NCI-H748 treated with DMSO at 0.1 percent for 48 hours (cell line): Measurements from ENCODE around the gene C13orf42.
"Not testable (repeated sequence)": the region's sequence is repeated elsewhere in the genome, so short reads cannot be mapped to it uniquely, and the experiment has no call there.

Experiments
- DNase-seq: peaks from one replicate; lab custom pipeline; 2025; lab: John Stamatoyannopoulos, UW

C13orf42 gene

DNA sequence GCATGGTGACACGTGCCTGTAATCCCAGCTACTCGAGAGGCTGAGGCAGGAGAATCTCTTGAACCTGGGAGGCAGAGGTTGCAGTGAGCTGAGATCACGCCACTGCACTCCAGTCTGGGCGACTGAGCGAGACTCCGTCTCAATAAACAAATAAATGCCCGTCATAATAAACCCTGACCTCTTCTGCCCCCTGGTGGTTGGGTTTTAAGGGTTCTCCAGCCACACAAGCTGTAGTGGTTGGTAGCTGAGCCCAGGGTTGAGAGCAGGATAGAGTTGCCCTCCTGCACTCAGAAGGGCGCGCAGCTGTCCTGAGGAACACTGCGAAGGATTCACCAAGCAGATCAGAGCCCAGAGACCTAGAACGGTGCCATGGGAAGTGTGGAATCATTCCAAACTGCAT is 9.8 kb upstream of the C13orf42 start:
- not testable (repeated sequence) for DNase-seq

DNA sequence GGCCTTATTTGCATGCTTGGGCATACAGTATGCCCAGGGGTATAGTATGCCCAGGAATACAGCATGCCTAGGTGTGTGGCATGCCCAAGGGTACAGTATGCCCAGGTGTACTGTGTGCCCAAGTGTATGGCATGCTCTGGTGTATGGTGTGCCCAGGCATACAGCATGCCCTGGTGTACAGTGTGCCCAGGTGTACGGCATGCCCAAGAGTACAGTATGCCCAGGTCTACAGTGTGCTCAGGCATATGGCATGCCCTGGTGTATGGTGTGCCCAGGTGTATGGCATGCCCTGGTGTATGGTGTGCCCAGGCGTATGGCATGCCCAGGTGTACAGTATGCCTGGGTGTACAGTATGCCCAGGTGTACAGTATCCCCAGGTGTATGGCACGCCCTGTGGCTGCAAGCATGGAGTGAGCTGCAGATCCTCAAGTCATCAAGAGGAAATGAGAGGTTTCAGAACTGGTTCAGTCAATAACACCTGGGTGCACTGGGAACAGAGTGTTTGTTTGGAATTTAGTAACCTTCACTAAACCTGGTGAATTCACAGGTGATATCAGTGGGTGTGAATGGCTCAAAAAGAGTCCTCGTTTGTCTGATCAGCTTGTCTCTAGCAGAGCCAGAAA is 7.8 kb upstream of the C13orf42 start:
- no peak for DNase-seq

DNA sequence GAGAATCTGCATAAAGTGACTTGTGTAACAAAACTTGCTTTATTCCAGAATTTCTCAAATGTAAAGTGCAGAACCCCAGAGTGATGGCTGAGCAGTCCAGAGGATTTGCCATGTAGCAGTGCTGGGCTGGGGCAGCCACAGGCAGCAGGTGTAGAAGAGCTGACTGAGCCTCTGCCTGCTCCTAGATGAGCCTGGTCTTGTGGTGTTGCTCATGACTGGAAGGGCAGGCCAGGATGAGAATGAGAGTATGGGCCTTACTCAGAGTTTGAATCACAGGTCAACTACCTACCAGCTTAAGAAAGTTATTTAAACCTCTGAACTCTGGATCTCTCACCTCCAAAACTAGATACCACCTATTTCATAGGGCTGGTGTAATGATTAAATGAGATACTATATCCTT is 2.9 kb upstream of the C13orf42 start:
- no peak for DNase-seq

DNA sequence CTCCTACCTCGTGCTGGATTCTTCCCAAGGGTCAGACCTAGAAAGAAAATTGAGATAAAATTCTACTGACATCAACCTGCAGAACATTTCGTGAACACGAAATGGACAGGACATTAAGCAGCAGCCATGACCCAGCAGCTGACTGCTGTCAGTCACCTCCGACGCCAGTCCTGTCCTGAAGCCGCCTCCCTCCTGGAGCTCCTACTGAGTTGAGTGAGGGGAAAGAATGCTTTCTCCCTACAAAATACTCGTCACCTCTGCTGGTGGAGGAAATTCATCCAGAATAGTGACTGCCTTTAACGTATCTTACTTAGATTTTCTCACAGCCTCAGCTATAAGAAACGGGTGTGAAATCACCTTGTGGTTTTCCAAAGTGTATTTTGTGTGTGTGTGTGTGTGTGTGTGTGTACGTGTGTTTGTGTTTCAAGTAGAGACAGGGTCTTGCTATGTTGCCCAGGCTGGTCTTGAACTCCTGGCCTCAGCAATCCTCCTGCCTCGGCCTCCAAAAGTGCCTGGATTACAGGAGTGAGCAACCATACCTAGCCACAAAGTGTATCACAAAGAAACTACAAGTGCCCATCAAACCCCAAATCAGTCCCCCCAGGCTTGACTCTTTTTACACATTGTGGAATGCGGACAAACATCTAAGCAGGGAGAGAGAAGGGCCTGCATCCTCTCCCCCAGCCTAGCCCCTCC is 2.3 kb upstream of the C13orf42 start:
- DNase-seq: no peak

DNA sequence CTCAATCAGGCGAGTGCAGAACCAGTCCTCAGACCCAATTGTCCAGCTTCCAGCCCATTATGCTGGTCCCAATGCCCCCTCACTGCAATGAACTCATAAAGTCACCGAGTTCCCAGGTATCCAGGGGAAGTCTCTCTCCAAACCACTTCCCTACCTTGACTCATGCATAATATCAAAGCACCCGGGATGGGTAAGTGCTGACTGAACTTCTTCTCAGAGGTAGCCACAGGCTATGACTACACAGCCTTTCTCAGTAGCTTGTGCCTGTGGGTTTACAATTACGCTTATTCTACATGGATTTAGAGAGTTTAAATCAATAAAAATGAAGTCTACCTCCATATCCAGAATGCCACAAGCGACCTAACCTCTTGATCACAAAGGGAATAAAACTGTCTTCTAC is 1.7 kb upstream of the C13orf42 start:
- DNase-seq: no peak

DNA sequence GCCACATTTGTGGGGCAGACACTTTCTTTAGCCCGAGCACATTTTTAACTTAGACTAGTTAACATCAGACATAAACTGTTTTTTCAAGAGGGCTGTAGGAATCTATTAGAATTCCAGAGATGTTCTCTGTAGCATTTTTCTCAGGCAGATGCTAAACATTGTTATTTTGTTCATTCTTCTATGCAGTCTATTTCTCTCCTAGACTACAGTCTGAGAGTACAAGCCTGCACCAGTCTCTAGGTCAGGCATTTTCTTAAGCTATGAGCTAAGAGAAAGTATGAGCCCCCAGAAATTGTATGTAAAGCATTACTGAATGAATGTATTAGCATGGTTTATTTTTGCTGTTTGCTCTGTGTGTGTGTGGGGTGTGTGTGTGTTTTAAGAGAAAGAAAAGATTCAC is 923 bp upstream of the C13orf42 start:
- no peak for DNase-seq

DNA sequence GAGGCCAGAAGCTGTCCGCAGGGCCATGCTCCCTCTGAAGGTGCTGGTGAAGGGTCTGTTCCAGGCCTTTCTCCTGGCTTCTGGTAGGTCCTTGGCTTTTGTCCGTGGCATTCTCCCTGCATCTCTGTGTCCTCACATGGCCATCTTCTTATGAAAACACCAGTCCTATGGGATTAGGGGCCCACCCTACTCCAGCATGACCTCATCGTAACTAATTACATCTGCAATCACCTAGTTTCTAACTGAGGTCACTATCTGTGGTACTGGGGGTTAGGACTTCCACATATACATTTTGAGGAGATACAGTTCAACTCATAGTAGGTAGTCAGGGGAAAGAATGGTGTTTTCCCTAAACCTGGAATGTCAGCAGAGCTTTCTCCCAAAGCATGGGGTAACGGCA is 3.1 kb downstream of the C13orf42 start:
- no peak for DNase-seq

DNA sequence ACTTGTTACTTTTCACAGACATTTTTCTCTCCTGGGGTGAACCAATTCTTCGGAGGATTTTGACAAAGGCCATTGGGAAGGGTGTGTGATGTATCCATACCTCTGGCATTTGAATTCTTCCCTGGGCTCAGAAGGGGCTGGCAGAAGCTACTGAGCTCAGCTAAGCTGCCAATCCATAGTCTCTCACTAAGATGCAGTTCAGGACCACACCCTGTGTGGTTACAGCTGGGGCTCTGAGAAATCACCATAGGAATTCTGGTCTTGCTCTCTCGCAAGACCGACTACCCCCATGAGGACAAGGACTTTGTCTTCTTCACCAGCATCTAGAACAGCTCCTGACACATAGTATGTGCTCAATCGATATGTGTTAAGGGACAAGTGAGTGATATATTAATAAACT is 6.0 kb downstream of the C13orf42 start:
- DNase-seq: no peak

DNA sequence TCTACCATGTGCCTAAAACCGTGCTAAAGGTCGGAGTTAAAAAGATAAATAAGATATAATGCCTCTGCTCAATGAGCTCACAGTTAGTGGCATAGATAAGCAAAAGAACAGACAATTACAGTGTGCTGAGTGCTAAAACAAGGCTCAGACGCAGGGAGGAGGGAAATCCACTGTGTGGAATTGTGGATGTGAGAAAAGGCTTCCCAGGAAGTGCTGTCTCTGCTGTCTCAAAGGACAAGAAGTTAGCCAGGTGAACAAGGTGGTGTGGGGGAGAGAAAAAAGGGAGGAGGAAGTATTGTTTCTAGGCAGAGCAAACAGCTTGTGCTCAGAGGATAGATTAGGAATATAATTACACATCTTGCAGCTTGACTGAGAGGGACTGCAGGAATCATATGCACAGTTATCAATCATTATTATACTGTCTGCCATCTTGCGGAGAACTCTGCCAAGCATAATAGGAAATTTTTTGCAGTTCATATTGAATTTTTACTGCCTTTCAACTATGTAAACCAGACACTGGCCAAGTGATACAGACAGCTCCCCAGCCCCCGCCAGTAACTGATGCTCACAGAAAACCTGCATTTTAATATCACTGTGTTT is 9.3 kb downstream of the C13orf42 start:
- no peak for DNase-seq

DNA sequence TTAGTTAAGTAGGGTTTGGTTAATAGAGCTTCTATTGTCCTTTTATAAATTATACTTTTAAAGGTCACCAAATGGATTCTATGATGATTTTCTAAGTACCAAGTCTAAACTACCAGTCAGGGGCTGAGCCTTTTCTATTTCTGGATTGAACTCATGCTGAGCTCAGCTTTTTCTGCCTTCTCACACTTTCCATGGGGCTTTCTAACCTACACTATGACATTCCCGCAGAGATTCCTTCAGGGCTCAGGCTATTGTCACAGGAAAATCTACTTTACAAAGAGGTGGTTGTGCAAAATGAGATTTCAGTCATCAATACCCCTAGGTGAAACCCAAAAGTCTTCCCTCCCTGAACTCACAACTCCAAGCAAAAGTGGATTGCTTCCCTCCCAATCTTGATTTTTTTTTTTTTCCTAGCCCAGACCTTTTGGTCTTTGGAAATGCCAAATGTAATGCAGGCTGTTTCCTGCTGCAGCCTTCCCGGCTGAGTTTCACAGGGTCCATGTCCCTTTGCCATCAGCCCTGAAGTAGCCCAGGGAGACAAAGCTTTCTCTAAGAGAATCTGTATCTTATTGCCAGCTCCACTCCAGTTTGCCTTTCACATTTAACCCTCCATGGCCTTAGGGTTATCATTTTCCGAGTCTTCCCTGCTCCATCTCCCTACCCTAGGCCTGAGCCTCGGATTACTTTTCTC is 13.6 kb downstream of the C13orf42 start:
- no peak for DNase-seq

DNA sequence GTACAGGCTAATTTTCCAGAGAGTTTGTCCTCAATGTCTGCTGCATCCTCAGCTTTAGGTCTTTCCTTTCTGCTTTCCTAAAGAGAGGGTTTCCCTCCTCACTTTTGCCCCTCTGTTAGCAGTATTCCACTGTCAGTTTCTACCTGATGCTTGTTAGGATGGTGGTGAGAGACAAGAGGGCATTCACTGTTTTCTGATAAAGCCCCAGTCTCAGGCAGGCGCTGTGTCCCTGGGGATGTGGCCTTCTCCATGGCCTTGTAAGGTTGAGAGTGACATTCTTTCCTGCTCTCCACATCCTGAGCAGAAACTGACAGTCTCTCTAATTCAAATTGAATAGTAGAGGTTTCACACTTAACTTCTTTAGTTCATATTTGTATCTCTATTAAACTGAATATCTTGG is 14.9 kb downstream of the C13orf42 start:
- no peak for DNase-seq

DNA sequence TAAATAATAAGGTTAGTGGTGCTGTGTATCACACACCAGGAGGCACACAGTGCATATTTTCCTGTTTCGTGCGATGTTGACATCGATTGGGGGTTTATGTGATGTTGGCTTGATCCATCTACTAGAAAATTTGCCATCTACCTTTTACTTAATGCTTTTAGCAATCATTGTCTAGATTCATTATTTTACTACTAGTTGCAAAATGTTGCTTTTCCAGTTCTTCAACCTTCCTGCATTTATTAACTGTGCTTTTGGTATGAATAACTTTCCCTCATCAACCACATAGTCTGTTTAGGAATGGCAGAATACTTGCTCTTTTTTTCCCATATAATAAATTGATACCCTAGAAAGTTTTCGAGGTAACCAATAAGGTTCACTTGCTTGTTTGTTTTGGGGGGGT is 17.5 kb downstream of the C13orf42 start:
- DNase-seq: no peak

DNA sequence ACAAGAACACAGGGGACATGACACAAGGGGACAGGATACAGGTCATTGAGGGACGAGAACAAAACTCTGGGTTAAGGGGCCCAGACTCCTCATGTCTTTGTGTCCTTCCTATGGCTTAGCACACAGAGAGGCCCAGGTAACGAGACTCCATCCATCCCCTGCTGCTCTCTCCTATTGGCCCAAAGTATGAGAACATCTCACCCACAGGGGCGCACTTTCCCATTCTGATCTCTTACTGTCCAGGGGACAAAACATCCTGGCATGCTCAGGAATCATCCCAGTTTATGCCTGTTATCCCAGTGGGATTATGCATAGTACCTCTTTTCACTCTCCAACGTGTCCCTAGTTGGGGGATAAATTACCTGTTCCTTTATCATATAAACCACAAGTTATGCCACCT is 19.2 kb downstream of the C13orf42 start:
- no peak for DNase-seq

DNA sequence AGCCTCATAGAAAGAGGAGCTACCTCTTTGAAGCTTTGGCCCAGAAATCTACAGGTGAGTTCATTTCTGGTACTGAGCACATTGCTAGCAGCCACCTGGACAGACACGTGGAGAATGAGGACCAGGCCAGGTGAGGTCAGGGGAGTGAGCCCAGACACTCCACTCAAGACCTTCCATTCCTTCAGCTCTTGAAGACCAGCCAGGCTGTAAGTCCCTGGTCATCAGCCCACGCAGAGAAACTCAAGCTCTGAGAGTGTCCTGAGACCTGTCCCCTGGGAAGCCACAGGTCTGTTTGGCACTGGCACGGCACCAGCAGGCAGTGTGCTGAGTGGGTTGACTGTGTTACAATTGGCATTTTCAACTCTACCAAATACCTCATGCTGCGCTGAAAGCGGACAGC is 27.4 kb downstream of the C13orf42 start:
- DNase-seq: no peak

DNA sequence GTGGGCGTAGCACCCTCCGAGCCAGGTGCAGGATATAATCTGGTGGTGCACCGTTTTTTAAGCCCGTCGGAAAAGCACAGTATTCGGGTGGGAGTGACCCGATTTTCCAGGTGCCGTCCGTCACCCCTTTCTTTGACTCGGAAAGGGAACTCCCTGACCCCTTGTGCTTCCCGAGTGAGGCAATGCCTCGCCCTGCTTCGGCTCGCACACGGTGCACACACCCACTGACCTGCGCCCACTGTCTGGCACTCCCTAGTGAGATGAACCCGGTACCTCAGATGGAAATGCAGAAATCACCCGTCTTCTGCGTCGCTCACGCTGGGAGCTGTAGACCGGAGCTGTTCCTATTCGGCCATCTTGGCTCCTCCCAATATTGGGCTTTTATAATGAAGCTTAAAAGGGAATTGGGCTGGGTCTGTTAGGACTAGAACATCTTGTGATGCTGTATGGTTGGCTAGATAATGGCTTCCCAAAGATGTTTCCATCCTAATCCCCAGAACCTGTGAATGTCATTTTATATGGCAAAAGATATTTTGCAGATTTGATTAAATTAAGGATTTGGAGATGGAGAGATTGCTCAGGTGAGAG is 30.5 kb downstream of the C13orf42 start:
- DNase-seq: not testable (repeated sequence)

DNA sequence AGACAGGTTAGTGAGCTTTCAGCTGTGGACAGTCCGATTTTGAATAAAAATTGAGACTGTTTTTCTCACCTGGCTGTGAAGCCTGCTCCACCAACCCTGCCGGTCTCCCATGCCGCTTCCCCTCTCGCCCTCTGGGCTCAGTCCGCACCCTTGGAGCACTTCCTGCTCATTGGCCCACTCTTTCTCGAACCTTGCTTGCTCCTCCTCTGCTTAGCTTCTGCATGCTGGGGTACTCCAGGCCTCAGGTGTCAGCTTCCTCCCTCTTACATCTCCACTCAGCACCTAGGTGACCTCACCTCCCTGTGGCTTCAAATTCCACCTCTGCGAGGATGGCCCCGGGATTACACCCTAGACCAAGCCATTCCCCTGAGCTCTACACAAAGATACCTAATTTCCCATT is 39.6 kb downstream of the C13orf42 start:
- no peak for DNase-seq

DNA sequence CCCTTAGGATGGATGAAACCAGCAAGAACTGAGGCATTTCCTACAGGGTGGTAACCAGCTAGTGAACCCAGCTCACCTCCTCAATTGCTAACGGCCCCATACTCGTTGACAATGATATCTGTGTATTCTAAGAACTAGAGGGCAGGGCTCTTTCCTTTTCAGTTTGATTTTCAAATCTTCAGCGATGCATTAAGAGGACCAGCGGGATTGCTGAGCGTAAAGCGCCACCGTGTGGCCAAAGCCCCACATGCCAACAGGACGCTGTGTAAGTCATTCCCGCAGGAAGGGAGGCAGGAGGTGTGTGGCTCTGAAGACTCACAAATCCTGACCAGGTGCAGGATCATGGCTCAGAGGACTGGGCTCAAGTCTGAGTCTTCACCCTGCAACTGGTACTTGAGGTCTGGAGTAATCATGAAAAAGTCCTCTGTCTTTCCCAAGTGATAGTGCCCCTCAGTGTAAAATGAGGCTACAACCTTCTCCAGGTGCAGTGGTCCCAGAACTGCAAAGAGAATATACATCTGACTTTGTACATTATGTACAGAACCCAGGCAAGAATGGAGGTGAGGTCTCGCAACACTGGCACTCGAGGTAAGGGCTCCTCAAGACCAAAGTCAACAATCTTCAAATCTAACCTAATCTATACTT is 40.9 kb downstream of the C13orf42 start:
- peak; percentile 83 for DNase-seq

DNA sequence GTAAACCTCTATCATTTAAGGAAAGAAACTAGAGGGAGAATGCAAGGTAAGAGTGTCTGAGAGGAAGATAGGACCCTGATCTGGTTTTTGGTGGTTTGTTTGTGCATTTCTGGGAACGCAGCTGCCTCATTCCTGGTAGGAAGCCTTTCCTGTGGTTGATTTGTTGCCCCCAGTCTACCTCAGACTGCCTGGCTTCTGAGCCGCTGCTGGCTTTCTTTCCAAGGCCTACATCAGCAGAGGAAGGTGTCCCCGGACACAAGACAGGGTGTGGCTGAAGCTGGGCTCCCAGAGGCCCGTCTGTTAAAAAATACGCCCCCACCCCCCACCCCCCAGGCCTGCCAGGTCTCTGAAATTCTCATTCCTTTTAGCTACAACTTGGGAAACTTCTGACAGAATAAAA is 42.6 kb downstream of the C13orf42 start:
- no peak for DNase-seq

DNA sequence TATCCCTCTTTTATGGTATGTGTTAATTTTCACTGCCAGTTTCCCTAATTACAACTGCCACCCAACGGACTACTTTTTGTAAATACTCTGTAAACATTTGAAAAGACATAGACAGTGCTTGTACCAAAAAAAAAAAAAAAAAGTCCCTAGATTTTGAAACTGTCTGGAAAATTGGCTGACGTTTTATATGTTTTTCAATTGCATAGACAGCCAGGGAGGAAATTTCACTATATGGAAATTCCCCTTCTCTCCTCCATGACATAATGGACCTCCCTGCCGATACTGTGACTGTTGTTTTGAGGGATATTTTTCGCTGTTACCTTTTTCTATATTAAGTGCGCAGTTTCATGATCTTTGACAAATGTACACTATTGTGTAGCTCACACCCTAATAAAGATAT is 43.4 kb downstream of the C13orf42 start:
- no peak for DNase-seq

DNA sequence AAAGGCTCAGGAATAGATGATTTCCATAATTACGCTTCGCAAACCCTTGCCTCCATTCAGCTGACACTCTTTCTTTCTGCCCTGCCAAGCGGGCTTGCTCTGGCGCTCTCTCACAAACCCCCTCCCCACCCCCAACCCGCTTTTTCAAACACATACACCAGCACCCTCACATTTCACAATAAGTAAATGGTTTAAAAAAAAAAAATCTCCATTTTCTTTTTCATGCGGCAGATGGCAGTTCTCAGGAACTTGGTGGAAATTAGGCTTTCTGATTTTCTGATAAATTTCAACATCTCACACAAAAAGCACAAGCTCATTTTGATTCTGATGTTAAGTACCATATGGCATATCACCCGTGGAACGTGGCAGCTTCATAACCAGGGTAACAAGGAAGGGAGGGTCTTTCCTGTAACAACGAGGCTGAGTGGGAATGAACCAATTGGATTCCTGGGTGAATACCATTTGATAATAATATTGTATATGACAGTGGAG is 43.8 kb downstream of the C13orf42 start:
- no peak for DNase-seq

DNA sequence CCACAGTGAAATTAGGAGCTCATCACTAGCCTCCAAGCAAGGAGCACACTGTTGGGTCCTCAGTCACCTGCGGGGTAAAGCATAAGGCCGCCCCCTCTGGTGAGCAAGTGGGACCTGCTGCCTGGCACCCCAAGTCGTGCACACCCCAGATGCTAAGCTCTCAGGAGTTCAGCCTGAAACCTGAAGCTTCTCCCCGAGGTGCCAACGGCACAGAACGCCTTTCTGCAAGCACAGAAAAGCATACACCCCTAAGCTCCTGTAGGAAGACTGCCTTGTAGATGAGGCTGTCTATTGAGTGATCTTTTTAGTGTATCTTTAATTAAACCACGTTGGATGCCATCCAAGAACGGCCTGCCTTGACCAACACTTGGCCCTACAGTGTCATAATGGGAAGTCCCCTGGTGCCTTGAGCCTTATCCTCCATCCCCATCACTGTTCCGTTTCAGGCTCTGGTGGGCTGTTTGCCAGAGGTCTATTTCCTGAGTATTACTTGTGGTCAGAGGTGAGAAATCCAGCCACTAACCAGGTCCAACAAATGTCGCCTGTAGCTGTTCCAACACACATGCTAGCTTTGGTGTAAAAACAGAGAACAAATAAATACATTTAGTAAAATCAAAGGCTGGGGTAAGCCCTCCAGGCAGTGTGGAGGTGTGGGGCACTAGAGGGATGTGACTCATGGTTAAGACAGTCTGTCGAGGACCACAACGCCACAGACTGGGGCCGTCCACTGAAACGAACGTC is 44.8 kb downstream of the C13orf42 start:
- no peak for DNase-seq
